ENCODE measurements around the gene TEX2. TPM values are rescaled to one million over a fixed set of nuclear protein-coding genes. Genes with fewer than 3 reads are reported as not detected.
A peak's percentile ranks its signal among the peaks of the same experiment; 100 is the strongest.

The TEX2 gene
- total and polyA plus RNA-seq, 2 of the 13 experiments (the other 11 are each of a cell fraction or from before 2014, with no cell fraction given) = 21.4 to 37.7 TPM

DNA sequence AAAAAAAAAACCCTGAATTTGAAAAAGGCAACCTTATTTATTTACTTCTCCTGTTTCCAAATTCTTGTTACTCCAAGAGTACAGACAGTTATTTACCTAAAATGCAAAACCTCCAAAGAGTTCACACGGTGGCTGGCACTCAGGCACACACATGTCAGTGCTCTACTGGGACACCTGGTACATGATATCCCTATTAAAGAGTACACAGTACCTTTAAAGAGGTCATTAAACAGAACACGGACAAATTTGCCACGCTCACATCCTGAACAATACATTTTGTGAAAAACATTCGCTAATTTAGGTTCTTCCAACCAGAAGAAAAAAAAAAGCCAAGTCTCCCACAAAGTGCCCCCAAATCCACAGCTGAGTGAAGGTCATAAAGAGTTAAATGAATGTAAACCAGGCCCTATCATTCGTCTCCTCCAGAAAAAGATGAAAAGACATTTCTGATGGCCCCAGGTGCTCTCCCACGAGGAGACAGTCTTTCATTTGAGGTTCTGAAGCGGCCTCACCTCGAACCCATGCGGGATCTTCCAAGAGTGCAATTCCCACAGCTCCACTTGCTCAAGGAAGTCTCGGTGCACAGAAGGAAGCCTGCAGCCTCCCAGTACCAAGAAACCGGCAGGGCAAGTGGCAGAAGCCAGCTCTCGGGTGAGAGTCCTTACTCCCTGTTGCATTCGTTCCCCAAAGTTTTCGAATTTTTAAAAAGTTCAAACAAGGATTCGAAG is 134.1 kb downstream of the TEX2 start (continued):
- TF ChIP-seq PRDM4 (CRISPR knock-in tag; IDR thresholded peaks at IDR 0.05; ENCODE audit: borderline replicate concordance) (no peak), ATF2 (CRISPR knock-in tag; IDR thresholded peaks at IDR 0.05) (no peak; the same call in 1 of the 2 replicates), MTA3 (CRISPR knock-in tag; IDR thresholded peaks at IDR 0.05) (no peak), KDM2A (CRISPR knock-in tag; IDR thresholded peaks at IDR 0.05; ENCODE audit: borderline replicate concordance, low read depth) (no peak), ZNF547 (CRISPR knock-in tag; IDR thresholded peaks at IDR 0.05) (no peak), CC2D1A (CRISPR knock-in tag; IDR thresholded peaks at IDR 0.05) (no peak), NCOR1 (IDR thresholded peaks at IDR 0.05; ENCODE audit: borderline replicate concordance, low read length) (no peak), ZNF362 (CRISPR knock-in tag; IDR thresholded peaks at IDR 0.05; ENCODE audit: borderline replicate concordance) (0 out of 2 replicates have a peak, but pooled peaks have one; percentile 6), KDM1A (CRISPR knock-in tag; IDR thresholded peaks at IDR 0.05) (no peak), ZNF484 (CRISPR knock-in tag; IDR thresholded peaks at IDR 0.05; ENCODE audit: borderline replicate concordance, low read depth) (no peak), KLF12 (CRISPR knock-in tag; IDR thresholded peaks at IDR 0.05; ENCODE audit: borderline replicate concordance) (no peak), ZMAT5 (CRISPR knock-in tag; IDR thresholded peaks at IDR 0.05; ENCODE audit: borderline replicate concordance, low read depth) (no peak), ZBTB10 (CRISPR knock-in tag; IDR thresholded peaks at IDR 0.05; ENCODE audit: borderline replicate concordance) (no peak)
- TF ChIP-seq, protein P1, sequence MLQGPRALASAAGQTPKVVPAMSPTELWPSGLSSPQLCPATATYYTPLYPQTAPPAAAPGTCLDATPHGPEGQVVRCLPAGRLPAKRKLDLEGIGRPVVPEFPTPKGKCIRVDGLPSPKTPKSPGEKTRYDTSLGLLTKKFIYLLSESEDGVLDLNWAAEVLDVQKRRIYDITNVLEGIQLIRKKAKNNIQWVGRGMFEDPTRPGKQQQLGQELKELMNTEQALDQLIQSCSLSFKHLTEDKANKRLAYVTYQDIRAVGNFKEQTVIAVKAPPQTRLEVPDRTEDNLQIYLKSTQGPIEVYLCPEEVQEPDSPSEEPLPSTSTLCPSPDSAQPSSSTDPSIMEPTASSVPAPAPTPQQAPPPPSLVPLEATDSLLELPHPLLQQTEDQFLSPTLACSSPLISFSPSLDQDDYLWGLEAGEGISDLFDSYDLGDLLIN (CRISPR knock-in tag; IDR thresholded peaks at IDR 0.05; ENCODE audit: borderline replicate concordance) = no peak
- TF ChIP-seq, protein P2, sequence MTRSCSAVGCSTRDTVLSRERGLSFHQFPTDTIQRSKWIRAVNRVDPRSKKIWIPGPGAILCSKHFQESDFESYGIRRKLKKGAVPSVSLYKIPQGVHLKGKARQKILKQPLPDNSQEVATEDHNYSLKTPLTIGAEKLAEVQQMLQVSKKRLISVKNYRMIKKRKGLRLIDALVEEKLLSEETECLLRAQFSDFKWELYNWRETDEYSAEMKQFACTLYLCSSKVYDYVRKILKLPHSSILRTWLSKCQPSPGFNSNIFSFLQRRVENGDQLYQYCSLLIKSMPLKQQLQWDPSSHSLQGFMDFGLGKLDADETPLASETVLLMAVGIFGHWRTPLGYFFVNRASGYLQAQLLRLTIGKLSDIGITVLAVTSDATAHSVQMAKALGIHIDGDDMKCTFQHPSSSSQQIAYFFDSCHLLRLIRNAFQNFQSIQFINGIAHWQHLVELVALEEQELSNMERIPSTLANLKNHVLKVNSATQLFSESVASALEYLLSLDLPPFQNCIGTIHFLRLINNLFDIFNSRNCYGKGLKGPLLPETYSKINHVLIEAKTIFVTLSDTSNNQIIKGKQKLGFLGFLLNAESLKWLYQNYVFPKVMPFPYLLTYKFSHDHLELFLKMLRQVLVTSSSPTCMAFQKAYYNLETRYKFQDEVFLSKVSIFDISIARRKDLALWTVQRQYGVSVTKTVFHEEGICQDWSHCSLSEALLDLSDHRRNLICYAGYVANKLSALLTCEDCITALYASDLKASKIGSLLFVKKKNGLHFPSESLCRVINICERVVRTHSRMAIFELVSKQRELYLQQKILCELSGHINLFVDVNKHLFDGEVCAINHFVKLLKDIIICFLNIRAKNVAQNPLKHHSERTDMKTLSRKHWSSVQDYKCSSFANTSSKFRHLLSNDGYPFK (CRISPR knock-in tag; IDR thresholded peaks at IDR 0.05; ENCODE audit: borderline replicate concordance) = no peak

All from HepG2 (cell line).